Stimulated activated effector memory CD8-positive, alpha-beta T cell treated with anti-CD3 and anti-CD28 coated beads, Interleukin-12 subunit alpha, Interleukin-12 subunit beta, amount 100 ng/mL, for 72 hours (primary cell): ENCODE data around the gene APOBR.
A peak's percentile ranks its signal among the peaks of the same experiment; 100 is the strongest.
"Not testable (repeated sequence)": the region's sequence is repeated elsewhere in the genome, so short reads cannot be mapped to it uniquely, and the experiment has no call there.

ENCODE experiments used
- ATAC-seq: fragments of 150-1000 bp; cut with Tn5 transposase; 2 replicates; pipeline ENCODE4 v1.10.0; 2021
- DNase-seq, 2 donors: peaks; one replicate each; pipeline ENCODE4 v3.0.0; 2021 to 2022; ENCODE audit warnings: low spot score in 2 of 2
- H3K27ac Mint-ChIP-seq: one replicate; pipeline ENCODE4 v1.8.0; 2022; ENCODE audit warnings: mild to moderate bottlenecking, mixed read lengths
- H3K36me3 Mint-ChIP-seq: one replicate; pipeline ENCODE4 v1.8.0; 2022; ENCODE audit warnings: mild to moderate bottlenecking, mixed read lengths
- H3K4me1 Mint-ChIP-seq: one replicate; pipeline ENCODE4 v1.8.0; 2022; ENCODE audit warnings: mixed read lengths
- H3K4me3 Mint-ChIP-seq: one replicate; pipeline ENCODE4 v1.8.0; 2022; ENCODE audit warnings: mild to moderate bottlenecking, mixed read lengths
- H3K9me3 Mint-ChIP-seq: one replicate; pipeline ENCODE4 v1.8.0; 2022; ENCODE audit warnings: mixed read lengths

APOBR gene

GRCh38 chr16:28494121-28494851 is at the start of gene APOBR:
Gene APOBR, plus strand, starts transcription at chr16:28494643. Its CDS starts 39 bp downstream, at chr16:28494682.
- Mint-ChIP-seq H3K4me3 (peak within 1 kb of the TSS; percentile 95), H3K9me3 (no peaks in the 10 kb centered on the region)

GRCh38 chr16:28446388-28446787 is 48.1 kb upstream of the APOBR start:
- H3K4me3 Mint-ChIP-seq, H3K36me3 Mint-ChIP-seq, ATAC-seq, H3K27ac Mint-ChIP-seq, H3K9me3 Mint-ChIP-seq, H3K4me1 Mint-ChIP-seq, DNase-seq: not testable (repeated sequence)

More at GRCh38 chr16:28494121-28494851, at the start of gene APOBR:
- peaks cover 65% of the 10 kb centered on the region for H3K4me1 Mint-ChIP-seq
- H3K36me3 Mint-ChIP-seq, result peaks cover 52% of the 10 kb centered on the region
- peak; percentile 89 for ATAC-seq
- peak; percentile 66 to 92 for DNase-seq
- peak within 1 kb of the TSS; percentile 100 for H3K27ac Mint-ChIP-seq

DNA sequence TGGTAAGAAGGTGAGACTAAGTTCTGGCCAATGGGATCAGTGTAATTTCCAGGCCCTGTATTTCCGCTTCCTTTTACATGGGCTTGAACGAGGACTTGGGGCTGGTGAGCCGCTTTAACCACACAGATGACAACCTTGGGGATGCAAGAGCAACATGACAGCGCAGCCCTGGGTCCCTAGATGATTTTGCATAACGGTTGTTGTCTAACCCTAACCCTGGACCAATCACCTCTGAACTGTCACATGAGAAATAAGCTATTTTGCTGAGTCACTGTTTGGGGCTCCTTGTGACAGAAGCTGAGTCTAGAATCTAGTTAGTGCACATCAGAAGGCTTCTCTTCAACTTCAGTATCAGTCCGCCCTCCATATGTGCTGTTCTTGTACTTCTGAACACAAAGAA is 47.4 kb upstream of the APOBR start:
- ATAC-seq, DNase-seq, H3K4me1 Mint-ChIP-seq, H3K36me3 Mint-ChIP-seq, H3K27ac Mint-ChIP-seq, H3K4me3 Mint-ChIP-seq, H3K9me3 Mint-ChIP-seq: not testable (repeated sequence)

DNA sequence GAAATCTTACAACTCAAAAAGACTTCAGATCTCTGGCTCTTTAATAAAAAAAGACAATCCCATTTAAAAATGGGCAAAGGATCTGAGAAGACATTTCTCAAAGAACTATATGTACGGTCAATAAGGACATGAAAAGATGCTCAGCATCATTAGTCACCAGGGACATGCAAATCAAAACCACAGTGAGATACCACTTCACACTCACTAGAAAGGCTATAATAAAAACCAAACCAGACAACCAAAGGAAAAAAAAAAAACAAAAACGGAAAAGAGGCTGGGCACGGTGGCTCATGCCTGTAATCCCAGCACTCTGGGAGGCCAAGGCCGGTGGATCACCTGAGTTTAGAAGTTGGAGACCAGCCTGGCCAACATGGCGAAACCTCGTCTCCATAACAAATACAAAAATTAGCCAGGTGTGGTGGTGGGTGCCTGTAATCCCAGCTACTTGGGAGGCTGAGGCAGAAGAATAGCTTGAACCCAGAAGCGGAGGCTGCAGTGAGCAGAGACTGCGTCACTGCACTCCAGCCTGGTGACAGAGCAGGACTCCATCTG is 20.7 kb upstream of the APOBR start:
- Mint-ChIP-seq H3K9me3 (no peaks in the 10 kb centered on the region), H3K4me3 (no peak overlapping the region), H3K27ac (peak overlapping the region; percentile 50), H3K4me1 (peaks cover 14% of the 10 kb centered on the region), H3K36me3 (peaks cover 54% of the 10 kb centered on the region)
- peak; percentile 89 for ATAC-seq
- DNase-seq, result peak in 1 of 2 donors; percentile 50

DNA sequence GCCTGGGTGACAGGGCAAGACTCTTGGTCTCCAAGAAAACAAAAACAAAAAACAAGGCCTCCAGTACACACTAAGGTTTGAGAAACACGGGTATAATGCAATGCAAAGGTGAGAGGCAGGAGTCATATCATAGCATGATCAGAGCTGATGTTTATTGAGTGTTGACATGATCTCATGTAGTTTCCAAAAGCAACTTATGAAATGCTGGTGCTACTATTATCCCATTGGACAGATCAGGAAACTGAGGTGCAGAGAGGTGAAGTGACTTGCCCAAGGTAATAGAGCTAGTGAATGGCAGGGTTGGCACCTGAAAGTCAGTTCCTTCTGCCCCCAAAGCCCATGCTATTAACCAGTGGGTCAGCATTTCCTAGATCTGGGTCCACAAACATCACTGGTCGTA is 19.2 kb upstream of the APOBR start:
- Mint-ChIP-seq H3K27ac (no peak overlapping the region), H3K9me3 (no peaks in the 10 kb centered on the region), H3K36me3 (peaks cover 69% of the 10 kb centered on the region), H3K4me3 (no peak overlapping the region), H3K4me1 (peaks cover 14% of the 10 kb centered on the region)
- DNase-seq (peak in 1 of 2 donors; percentile 43), ATAC-seq (no peak)

GRCh38 chr16:28477311-28477920 is 17.0 kb upstream of the APOBR start:
- DNase-seq (peak in 1 of 2 donors; percentile 43), ATAC-seq (no peak)
- Mint-ChIP-seq H3K4me3 (no peak overlapping the region), H3K36me3 (peaks cover 90% of the 10 kb centered on the region), H3K4me1 (peaks cover 14% of the 10 kb centered on the region), H3K27ac (peak overlapping the region; percentile 80), H3K9me3 (no peaks in the 10 kb centered on the region)

- Mint-ChIP-seq H3K4me1 (peaks cover 8% of the 10 kb centered on the region), H3K27ac (no peak overlapping the region), H3K36me3 (peaks cover 99% of the 10 kb centered on the region), H3K4me3 (no peak overlapping the region), H3K9me3 (no peaks in the 10 kb centered on the region)
- ATAC-seq, result no peak
- no peak for DNase-seq
Observed at GRCh38 chr16:28478506-28479180, 15.8 kb upstream of the APOBR start.

GRCh38 chr16:28482026-28482425 is 12.4 kb upstream of the APOBR start:
- H3K9me3 Mint-ChIP-seq, result no peaks in the 10 kb centered on the region
- peak overlapping the region; percentile 15 for H3K27ac Mint-ChIP-seq
- ATAC-seq (no peak), DNase-seq (no peak)
- H3K36me3 Mint-ChIP-seq, result peaks cover 94% of the 10 kb centered on the region
- peaks cover 2% of the 10 kb centered on the region for H3K4me1 Mint-ChIP-seq
- H3K4me3 Mint-ChIP-seq, result no peak overlapping the region

GRCh38 chr16:28483361-28483760 is 11.1 kb upstream of the APOBR start:
- not testable (repeated sequence) for H3K4me3 Mint-ChIP-seq, ATAC-seq, DNase-seq, H3K9me3 Mint-ChIP-seq
- H3K36me3 Mint-ChIP-seq, result peaks cover 89% of the 10 kb centered on the region
- peak overlapping the region; percentile 79 for H3K27ac Mint-ChIP-seq
- peaks cover 12% of the 10 kb centered on the region for H3K4me1 Mint-ChIP-seq

- no peak for DNase-seq
- peaks cover 28% of the 10 kb centered on the region for H3K4me1 Mint-ChIP-seq
- H3K4me3 Mint-ChIP-seq, result no peak overlapping the region
- ATAC-seq, result no peak
- H3K9me3 Mint-ChIP-seq, result no peaks in the 10 kb centered on the region
- peaks cover 86% of the 10 kb centered on the region for H3K36me3 Mint-ChIP-seq
- peak overlapping the region; percentile 84 for H3K27ac Mint-ChIP-seq
Observed at GRCh38 chr16:28486266-28486665, 8.2 kb upstream of the APOBR start.

DNA sequence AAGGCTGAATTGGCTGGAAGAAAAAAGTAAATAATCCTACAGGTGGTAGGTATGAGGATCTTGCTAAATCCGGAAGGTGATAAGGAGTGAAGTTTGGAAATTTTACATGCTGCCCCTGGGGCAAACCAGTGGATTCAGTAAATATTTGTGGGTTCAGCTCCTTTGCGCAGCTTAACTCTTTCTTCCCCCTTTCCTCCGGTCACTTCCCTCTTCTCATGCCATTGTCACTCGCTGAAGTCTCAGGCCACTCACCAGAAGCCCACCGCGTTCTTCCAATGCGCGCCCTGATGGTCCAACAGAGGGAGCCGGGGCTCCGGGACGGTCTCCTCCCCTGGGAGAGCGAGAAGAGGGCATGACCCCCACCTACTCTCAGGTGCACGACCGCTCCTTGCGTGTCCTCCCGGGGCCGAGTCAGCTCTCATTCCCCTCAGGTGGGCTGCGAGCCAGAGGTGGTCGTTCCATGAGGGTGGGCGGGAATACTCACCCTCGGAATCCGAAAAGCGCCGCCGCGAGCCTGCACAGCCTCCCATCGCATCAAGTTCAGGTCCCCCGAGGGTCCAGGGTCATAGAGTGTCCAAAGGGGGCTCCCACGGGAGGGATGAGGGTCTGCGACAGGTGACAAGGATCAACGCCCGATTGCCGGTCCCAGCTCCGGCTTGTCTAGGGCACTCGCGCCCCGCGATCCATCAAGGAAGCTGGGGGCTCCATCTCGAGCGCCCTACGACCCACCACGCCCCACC is 3.0 kb upstream of the APOBR start:
- peak overlapping the region; percentile 99 for H3K27ac Mint-ChIP-seq
- H3K9me3 Mint-ChIP-seq, result no peaks in the 10 kb centered on the region
- peak in 1 of 2 donors; percentile 20 for DNase-seq
- peaks cover 73% of the 10 kb centered on the region for H3K4me1 Mint-ChIP-seq
- no peak for ATAC-seq
- peak overlapping the region; percentile 95 for H3K4me3 Mint-ChIP-seq
- peaks cover 64% of the 10 kb centered on the region for H3K36me3 Mint-ChIP-seq

DNA sequence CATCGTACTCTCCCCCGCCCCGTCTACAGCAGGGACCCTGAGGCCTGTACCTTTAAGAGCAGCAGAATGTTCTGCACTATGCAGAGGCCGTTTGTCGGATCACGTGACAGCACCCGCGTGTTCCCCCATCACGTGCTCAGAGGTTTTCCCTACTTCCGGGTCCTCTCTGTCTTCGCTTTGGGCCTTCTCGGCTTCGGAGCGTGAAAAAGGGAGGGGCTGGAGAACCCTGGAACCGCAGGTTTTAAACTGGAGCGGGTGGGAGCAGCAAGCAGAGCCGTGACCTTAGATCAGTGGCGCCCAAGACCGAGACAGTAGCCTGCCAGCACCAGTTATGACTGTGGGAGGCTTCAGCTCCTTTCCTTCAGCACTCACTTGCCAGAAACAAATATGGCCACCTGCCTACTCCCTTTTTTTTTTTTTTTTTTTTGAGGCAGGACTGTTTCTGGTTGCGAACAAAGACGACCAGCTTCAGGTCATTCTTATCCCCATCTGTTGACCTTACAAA is 2.4 kb upstream of the APOBR start, which contains the start of gene CLN3:
TSS of gene CLN3 (minus strand) at position 105 of the 505 bp plus-strand sequence. CDS start 315 bp downstream, outside the sequence.
- peak within 1 kb of the TSS; percentile 95 for H3K4me3 Mint-ChIP-seq
- H3K9me3 Mint-ChIP-seq, result no peaks in the 10 kb centered on the region
- peak within 1 kb of the TSS; percentile 100 for H3K27ac Mint-ChIP-seq
- ATAC-seq (peak; percentile 79), DNase-seq (peak; percentile 77 to 95)
- H3K4me1 Mint-ChIP-seq, result peaks cover 76% of the 10 kb centered on the region
- H3K36me3 Mint-ChIP-seq, result peaks cover 64% of the 10 kb centered on the region

DNA sequence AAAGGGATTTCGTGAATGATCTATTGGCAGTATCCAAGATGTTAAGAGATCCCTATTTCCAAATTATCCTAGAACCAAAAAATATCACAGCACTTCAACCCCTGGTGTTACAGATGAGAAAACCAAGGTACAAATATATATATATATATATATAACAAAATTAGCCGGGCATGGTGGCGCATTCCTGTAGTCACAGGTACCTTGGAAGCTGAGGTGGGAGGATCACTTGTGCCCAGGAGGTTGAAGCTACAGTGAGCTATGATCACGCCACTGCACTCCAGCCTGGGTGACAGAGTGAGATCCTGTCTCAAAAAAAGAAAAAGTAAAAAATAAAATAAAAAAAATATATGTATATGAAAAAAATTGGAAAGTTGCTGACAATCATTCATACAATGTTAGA is 1.9 kb upstream of the APOBR start:
- Mint-ChIP-seq H3K4me1 (peaks cover 76% of the 10 kb centered on the region), H3K36me3 (peaks cover 60% of the 10 kb centered on the region), H3K9me3 (no peaks in the 10 kb centered on the region), H3K4me3 (peak overlapping the region; percentile 95), H3K27ac (peak overlapping the region; percentile 99)
- no peak for ATAC-seq
- DNase-seq, result no peak

DNA sequence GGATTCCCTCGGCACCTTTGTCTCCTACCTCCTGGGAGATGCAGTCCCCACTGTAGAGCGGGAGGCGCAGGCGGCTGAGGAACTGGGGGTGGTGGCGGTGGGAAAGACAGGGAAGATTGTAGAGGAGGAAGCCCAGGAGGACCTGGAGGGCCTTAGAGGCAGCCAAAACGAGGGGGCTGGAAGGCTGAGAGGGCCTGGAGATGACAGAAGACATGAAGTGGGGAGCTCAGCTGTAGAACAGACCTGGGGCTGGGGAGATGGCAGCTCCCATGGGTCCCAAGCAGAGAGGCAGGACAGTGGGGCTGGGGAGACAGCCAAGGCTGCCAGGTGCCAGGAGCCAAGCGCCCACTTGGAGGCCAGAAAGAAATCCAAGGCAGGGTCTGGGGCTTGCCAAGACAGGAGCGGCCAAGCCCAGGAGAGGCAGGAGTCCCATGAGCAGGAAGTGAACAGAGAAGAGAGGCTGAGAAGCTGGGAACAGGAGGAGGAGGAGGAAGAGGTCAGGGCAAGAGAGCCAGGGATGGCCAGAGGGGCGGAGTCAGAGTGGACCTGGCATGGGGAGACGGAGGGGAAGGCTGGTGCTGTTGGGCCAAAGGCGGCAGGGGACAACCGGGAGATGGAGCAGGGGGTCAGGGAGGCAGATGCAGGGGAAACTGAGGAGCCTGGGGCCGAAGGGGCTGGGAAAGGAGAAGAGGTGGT is 803 bp downstream of the APOBR start:
- Mint-ChIP-seq H3K27ac (peak overlapping the region; percentile 100), H3K9me3 (no peaks in the 10 kb centered on the region), H3K36me3 (peaks cover 42% of the 10 kb centered on the region), H3K4me1 (peaks cover 61% of the 10 kb centered on the region), H3K4me3 (peak overlapping the region; percentile 95)
- DNase-seq (no peak), ATAC-seq (no peak)
